SU-DHL-6 (cell line): ENCODE results near the gene KCND2.

Experiments
- CTCF ChIP-seq: fragments of 200-600 bp; sonication (generic); IDR thresholded peaks from one replicate; pipeline ENCODE4 v1.5.1; 2017; ENCODE audit warnings: antibody characterized with exemption, mild to moderate bottlenecking, low read length, moderate library complexity; ENCODE audit not compliant: insufficient read depth, poor library complexity, severe bottlenecking
- EZH2phosphoT487 ChIP-seq: fragments of 200-600 bp; sonication (generic), shearing (Covaris generic); conservative IDR thresholded peaks from 2 replicates; pipeline ENCODE4 v1.6.1; 2018; ENCODE audit warnings: mild to moderate bottlenecking, antibody characterized with exemption, low read length, moderate library complexity, mixed read lengths

DNA sequence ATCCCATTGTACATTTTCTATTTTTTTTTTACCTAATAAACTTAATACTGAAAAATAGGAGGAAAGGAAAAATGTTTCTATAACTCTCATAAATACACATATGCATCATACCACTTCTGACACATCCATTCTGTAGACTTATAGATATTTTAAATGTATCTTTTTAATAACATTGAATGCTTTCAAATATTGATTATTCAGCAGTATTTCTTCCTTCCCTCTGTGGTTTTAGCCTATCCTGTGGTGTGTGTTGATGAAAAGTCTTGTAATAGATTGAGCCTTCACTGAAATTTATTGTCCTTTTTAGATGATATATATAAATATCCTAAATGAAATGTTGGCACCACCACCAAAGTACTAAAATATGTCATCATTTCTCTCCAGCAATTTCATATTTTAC is 366.9 kb downstream of the KCND2 start:
- TF ChIP-seq CTCF, result no peak
- TF ChIP-seq EZH2phosphoT487, result no peak
